KMS-11 (cell line): ENCODE data around the gene EGFL8.

Experiments used
- H2AFZ ChIP-seq: fragments of 200-600 bp; sonication (generic); 2 replicates; pipeline ENCODE4 v1.6.1; 2016; ENCODE audit warnings: antibody characterized with exemption, mixed run types, low read depth
- H3K27ac ChIP-seq: fragments of 200-600 bp; sonication (generic); 2 replicates; pipeline ENCODE4 v1.6.1; 2016; ENCODE audit warnings: mild to moderate bottlenecking, mixed run types
- H3K27me3 ChIP-seq: fragments of 200-600 bp; sonication (generic); 2 replicates; pipeline ENCODE4 v1.6.1; 2017; ENCODE audit warnings: mild to moderate bottlenecking, low read depth, mixed run types, moderate library complexity; ENCODE audit not compliant: insufficient read depth
- H3K36me3 ChIP-seq: fragments of 200-600 bp; sonication (generic); 2 replicates; pipeline ENCODE4 v1.6.1; 2017; ENCODE audit warnings: mild to moderate bottlenecking, mixed run types; ENCODE audit not compliant: insufficient read depth
- H3K4me1 ChIP-seq: fragments of 200-600 bp; sonication (generic); 2 replicates; pipeline ENCODE4 v1.6.1; 2016; ENCODE audit warnings: mild to moderate bottlenecking, low read depth, mixed run types; ENCODE audit not compliant: poor library complexity, severe bottlenecking
- H3K4me2 ChIP-seq: fragments of 200-600 bp; sonication (generic); 2 replicates; pipeline ENCODE4 v1.7.0; 2016; ENCODE audit warnings: mild to moderate bottlenecking, mixed run types
- H3K4me3 ChIP-seq: fragments of 200-600 bp; sonication (generic); IDR thresholded peaks from 2 replicates; pipeline ENCODE4 v1.6.1; 2017; ENCODE audit warnings: low read depth, low read length, mixed read lengths; ENCODE audit not compliant: insufficient read depth
- H3K79me2 ChIP-seq: fragments of 200-600 bp; sonication (generic); 2 replicates; pipeline ENCODE4 v1.6.1; 2016; ENCODE audit warnings: low read depth, mixed run types; ENCODE audit not compliant: insufficient read depth
- H3K9ac ChIP-seq: fragments of 200-600 bp; sonication (generic); 2 replicates; pipeline ENCODE4 v1.6.1; 2016; ENCODE audit warnings: mild to moderate bottlenecking, mixed run types
- H4K20me1 ChIP-seq: fragments of 200-600 bp; sonication (generic); 2 replicates; pipeline ENCODE4 v1.6.1; 2016; ENCODE audit warnings: mild to moderate bottlenecking, mixed run types; ENCODE audit not compliant: insufficient read depth
- CTCF ChIP-seq: fragments of 200-600 bp; sonication (generic); conservative IDR thresholded peaks from 2 replicates; pipeline ENCODE4 v1.6.1; 2017; ENCODE audit warnings: low read depth, mild to moderate bottlenecking, antibody characterized with exemption, low read length, moderate library complexity, mixed read lengths

EGFL8 gene

DNA sequence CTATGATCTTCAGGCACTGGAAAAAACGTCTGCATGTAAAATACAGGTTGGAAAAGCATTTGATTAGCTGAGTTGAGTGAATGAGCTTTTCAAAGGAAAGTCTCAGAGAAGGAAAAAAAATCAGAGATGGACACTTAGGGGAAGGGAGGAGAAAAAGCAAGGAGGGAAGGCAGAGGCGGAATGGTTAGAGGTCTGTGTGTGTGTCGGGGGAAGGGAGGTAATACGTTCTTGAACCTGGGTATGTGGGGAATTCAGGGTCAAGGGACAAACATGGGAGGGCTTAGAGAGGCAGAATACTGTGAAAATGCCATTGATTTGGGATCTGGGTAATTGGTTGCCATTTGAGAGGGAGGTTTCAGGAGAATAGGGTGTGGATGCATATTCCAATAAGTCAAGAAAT, 17.7 kb upstream of the EGFL8 start:
- Histone ChIP-seq H3K9ac (no peak overlapping the region), H4K20me1 (no peaks in the 10 kb centered on the region), H3K4me1 (no peaks in the 10 kb centered on the region), H2AFZ (no peak overlapping the region), H3K79me2 (no peaks in the 10 kb centered on the region), H3K27me3 (no peaks in the 10 kb centered on the region), H3K27ac (no peak overlapping the region), H3K36me3 (no peaks in the 10 kb centered on the region), H3K4me3 (no peak overlapping the region), H3K4me2 (no peak overlapping the region)
- TF ChIP-seq CTCF = no peak

DNA sequence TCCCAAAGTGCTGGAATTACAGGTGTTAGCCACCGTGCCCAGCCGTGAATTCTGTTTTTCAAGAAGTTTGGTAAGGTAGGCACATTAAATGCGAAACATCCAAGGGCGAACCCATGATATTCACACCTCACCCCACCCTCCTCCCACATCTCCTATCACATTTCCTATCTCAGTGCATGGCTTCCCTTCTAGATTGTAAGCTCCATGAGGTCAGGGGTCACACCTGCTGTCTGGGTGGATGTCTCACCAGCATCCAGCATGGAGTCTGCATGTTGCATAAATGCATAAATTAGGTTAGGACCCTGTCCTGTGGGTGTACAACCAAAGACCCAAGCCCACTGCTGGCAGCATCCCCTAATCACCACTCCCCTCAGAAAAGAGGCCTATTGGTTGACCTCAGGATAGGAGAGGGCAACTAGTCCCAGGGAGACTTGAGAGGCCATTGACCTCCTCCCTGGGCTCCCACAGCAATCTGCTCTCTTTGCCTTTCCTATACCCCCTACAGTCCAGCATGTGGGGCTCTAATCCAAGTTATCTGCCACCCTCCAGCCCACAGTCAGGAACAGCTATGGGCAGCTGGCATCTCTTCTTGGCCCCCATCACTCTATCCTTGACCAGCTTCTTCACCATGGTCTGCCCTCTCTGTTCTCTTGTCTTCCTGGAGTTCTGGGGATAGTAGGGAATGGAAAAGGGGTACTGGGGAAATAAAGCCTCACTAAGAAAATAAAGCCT, 16.8 kb upstream of the EGFL8 start:
- Histone ChIP-seq H3K4me1 (no peaks in the 10 kb centered on the region), H2AFZ (no peak overlapping the region), H4K20me1 (no peaks in the 10 kb centered on the region), H3K4me2 (no peak overlapping the region), H3K27ac (no peak overlapping the region), H3K79me2 (no peaks in the 10 kb centered on the region), H3K9ac (no peak overlapping the region), H3K4me3 (no peak overlapping the region), H3K36me3 (no peaks in the 10 kb centered on the region), H3K27me3 (peaks cover 1% of the 10 kb centered on the region; the same call in 1 of the 2 replicates)
- no peak for TF ChIP-seq CTCF

- no peak overlapping the region for H3K27ac ChIP-seq
- H3K9ac ChIP-seq = no peak overlapping the region
- no peak overlapping the region for H3K4me3 ChIP-seq
- peaks cover 6% of the 10 kb centered on the region; the same call in 1 of the 2 replicates for H3K27me3 ChIP-seq
- H4K20me1 ChIP-seq = no peaks in the 10 kb centered on the region
- no peaks in the 10 kb centered on the region for H3K4me1 ChIP-seq
- no peak overlapping the region for H2AFZ ChIP-seq
- no peak for TF ChIP-seq CTCF
- no peak overlapping the region for H3K4me2 ChIP-seq
- no peaks in the 10 kb centered on the region for H3K79me2 ChIP-seq
- no peaks in the 10 kb centered on the region for H3K36me3 ChIP-seq
Observed at GRCh38 chr6:32148289-32149091, 15.9 kb upstream of the EGFL8 start.

DNA sequence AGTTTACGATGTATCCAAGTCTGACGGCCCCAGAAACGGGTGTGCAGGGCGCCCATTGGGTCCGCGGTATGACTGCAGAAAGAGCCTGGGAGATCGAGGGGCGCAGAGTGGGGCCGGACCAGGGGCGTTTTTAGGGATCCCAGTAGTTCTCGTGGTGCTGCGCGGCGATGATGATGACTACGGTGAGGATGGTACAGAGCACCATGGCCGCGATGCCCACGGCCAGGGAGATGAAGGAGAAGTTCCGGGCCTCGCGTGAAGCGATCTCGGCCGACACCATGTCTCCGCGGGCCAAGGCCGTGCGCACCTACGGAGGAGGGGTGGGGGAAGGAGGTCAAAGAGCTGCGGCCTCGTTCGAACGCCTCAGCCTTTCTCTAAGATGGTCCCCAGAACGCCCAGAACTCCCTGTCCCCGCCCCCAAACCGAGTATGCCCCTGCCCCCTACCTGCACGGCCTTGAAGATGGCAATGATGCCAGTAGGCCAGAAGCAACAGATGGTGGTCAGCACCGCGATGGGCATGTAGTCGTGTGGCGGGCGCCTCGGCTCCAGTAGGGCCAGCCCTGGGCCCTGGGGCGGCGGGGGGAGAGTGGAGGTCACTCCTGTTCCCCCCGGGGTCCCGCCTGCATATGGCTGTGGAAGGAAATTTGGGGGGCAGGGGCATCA, 15.2 kb upstream of the EGFL8 start:
- Histone ChIP-seq H3K4me1 (no peaks in the 10 kb centered on the region), H3K79me2 (no peaks in the 10 kb centered on the region), H3K4me2 (no peak overlapping the region), H3K9ac (no peak overlapping the region), H3K27me3 (peaks cover 6% of the 10 kb centered on the region; the same call in 1 of the 2 replicates), H3K4me3 (no peak overlapping the region), H3K36me3 (no peaks in the 10 kb centered on the region), H2AFZ (no peak overlapping the region), H4K20me1 (no peaks in the 10 kb centered on the region), H3K27ac (no peak overlapping the region)
- TF ChIP-seq CTCF = no peak
